CD4-positive, alpha-beta T cell (primary cell): ENCODE results near the gene PXDN. TPM values are rescaled to one million over a fixed set of nuclear protein-coding genes. Genes with fewer than 3 reads are reported as not detected.

Experiments
- ATAC-seq: fragments of 200-7000 bp; cut with Tn5 transposase; one replicate; pipeline ENCODE4 v1.10.0; 2022; ENCODE audit warnings: mild to moderate bottlenecking; ENCODE audit not compliant: poor library complexity
- CTCF ChIA-PET: fragments of 350-600 bp; sonication (Branson Sonifier 250); formaldehyde crosslinking; loops from one replicate; lab custom pipeline; 2021; ENCODE audit warnings: antibody characterized with exemption, inconsistent platforms; lab: Charles Lee
- POLR2A ChIA-PET: fragments of 350-600 bp; sonication (Branson Sonifier 250); formaldehyde crosslinking; loops from one replicate; lab custom pipeline; 2021; ENCODE audit warnings: antibody characterized with exemption, inconsistent platforms; lab: Charles Lee
- DNase-seq, 14 experiments: peaks; one replicate each; pipeline ENCODE4 v3.0.0-alpha.2; 2013 to 2020; ENCODE audit warnings: mixed read lengths in 2 of 14
- H3K27ac ChIP-seq, 2 donors: one replicate each; pipeline versions ENCODE4 v1.5.1 to v1.7.0; 2013; ENCODE audit warnings: low read length in 2 of 2, low read depth in 1 of 2, mild to moderate bottlenecking in 1 of 2
- H3K27me3 ChIP-seq, 2 experiments: 1 replicate in 1 of 2; 2 replicates in 1 of 2; pipeline versions ENCODE4 v1.6.1 to v1.7.0; 2013; ENCODE audit warnings: low read length in 2 of 2, control low read depth in 1 of 2, mild to moderate bottlenecking in 1 of 2, moderate library complexity in 1 of 2; ENCODE audit not compliant: insufficient read depth in 2 of 2, control insufficient read depth in 1 of 2
- H3K36me3 ChIP-seq: one replicate; pipeline ENCODE4 v1.6.1; 2013; ENCODE audit warnings: low read length, control low read depth; ENCODE audit not compliant: insufficient read depth
- H3K4me1 ChIP-seq: one replicate; pipeline ENCODE4 v1.6.1; 2013; ENCODE audit warnings: low read length, control low read depth; ENCODE audit not compliant: insufficient read depth
- H3K4me3 ChIP-seq: one replicate; pipeline ENCODE4 v1.5.1; 2013; ENCODE audit warnings: mild to moderate bottlenecking, low read length, moderate library complexity
- H3K9me3 ChIP-seq, 2 experiments: 1 replicate in 1 of 2; 2 replicates in 1 of 2; pipeline versions ENCODE4 v1.6.1 to v1.7.0; 2013; ENCODE audit warnings: low read length in 2 of 2, mild to moderate bottlenecking in 2 of 2, control low read depth in 1 of 2, moderate library complexity in 1 of 2; ENCODE audit not compliant: control insufficient read depth in 1 of 2, insufficient read depth in 1 of 2
- H3K27ac Mint-ChIP-seq: one replicate; pipeline ENCODE4 v1.8.0; 2020; ENCODE audit warnings: mixed read lengths
- H3K27me3 Mint-ChIP-seq: one replicate; pipeline ENCODE4 v1.8.0; 2021; ENCODE audit warnings: mixed read lengths
- H3K36me3 Mint-ChIP-seq: one replicate; pipeline ENCODE4 v1.8.0; 2021; ENCODE audit warnings: low read depth, mixed read lengths
- H3K4me1 Mint-ChIP-seq: one replicate; pipeline ENCODE4 v1.8.0; 2021; ENCODE audit warnings: low read depth, mixed read lengths
- H3K4me3 Mint-ChIP-seq: one replicate; pipeline ENCODE4 v1.8.0; 2020; ENCODE audit warnings: mild to moderate bottlenecking, mixed read lengths
- H3K9me3 Mint-ChIP-seq: one replicate; pipeline ENCODE4 v1.8.0; 2020; ENCODE audit warnings: mixed read lengths
- CTCF ChIP-seq: fragments of 200-600 bp; IDR thresholded peaks from one replicate; pipeline ENCODE4 v1.8.0; 2022; ENCODE audit warnings: antibody characterized with exemption, mild to moderate bottlenecking
- intact Hi-C, 2 experiments: fragments of 100-400 bp; cut with DNase I in 1 of 2; cut with micrococcal nuclease in 1 of 2; formaldehyde crosslinking; loops; one replicate each; pipeline versions ENCODE4 v1.15.1 to v1.9.0; 2023 to 2025; cut with DNase I, micrococcal nuclease
- total RNA-seq, 174 experiments: library from RNA in 2 of 174; stranded (reverse) in 2 of 174; gene quantifications; one replicate each; pipeline ENCODE4 v1.2.3 and lab custom pipeline; 2021 to 2026

The PXDN gene
- total RNA-seq, 2 experiments from 2014 or later, result 0.47 to 0.84 TPM

DNA sequence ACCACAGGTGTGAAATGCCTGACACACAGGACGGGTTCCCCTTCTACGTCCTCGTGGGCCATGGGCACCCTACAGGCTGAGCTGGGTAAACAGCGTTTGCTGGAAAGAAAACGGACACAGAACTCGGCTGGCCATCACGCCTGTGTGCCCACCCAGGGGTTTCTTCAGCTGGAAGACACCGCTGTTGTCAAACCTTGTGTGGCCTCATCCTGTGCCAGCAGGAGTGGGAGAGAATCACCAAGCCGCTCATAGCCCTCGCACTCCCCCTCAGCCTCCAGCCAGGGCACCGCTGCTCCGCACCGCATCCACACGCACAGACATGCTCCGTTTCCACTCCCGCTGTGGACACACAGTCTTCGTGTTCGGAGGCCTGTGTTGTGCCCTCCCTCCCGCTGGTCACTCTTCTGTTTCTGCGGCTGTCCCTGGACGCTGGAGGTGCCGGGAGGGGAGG is 161.4 kb downstream of the PXDN start:
- Histone ChIP-seq H3K9me3 (peaks cover 0 to 15% of the 10 kb centered on the region in 2 experiments), H3K27ac (no peak overlapping the region), H3K4me3 (no peak overlapping the region), H3K36me3 (no peaks in the 10 kb centered on the region), H3K27me3 (no peaks in the 10 kb centered on the region), H3K4me1 (no peaks in the 10 kb centered on the region)
- ChIA-PET CTCF (no interaction called here), POLR2A (no interaction called here)
- no peaks in the 10 kb centered on the region for H3K4me1 Mint-ChIP-seq
- H3K9me3 Mint-ChIP-seq, result no peaks in the 10 kb centered on the region
- ATAC-seq (no peak), DNase-seq (no peak)
- no peak overlapping the region for H3K4me3 Mint-ChIP-seq
- H3K36me3 Mint-ChIP-seq, result no peaks in the 10 kb centered on the region
- peaks cover 11% of the 10 kb centered on the region for H3K27me3 Mint-ChIP-seq
- intact Hi-C loops, result no loop called here
- TF ChIP-seq CTCF, result no peak
- no peak overlapping the region for H3K27ac Mint-ChIP-seq

DNA sequence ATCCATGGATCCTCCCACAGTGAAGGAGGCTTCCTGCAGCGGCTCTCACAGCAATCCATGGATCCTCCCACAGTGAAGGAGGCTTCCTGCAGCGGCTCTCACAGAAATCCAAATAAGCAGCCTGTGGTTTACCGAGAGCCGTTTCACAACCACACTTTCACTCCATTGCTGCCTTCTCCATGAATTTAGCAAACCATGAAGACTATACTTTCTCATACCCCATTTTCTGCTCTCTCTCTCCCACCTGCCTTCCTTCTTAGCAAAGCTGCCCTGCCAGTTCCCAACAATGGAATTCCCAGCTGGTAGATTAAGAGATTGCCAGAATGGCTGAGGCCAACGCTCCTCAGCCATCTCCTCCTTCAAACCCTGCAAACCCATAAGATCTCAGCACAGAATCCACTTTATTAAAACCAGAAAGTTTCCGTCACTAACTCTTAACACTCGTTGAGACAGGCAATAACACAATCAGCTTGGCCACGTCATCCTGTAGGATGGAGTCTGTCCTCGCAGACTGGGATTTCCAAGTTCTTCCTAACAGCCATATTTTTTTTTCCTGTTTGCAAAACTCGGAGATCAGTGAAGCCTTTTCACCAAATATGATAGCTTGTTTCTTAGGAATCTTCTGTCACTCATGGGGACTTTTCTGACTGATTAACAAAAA is 162.2 kb downstream of the PXDN start:
- Mint-ChIP-seq H3K4me3 (no peak overlapping the region), H3K27ac (no peak overlapping the region), H3K9me3 (no peaks in the 10 kb centered on the region), H3K4me1 (no peaks in the 10 kb centered on the region), H3K27me3 (peaks cover 11% of the 10 kb centered on the region), H3K36me3 (no peaks in the 10 kb centered on the region)
- H3K9me3 ChIP-seq, result peaks cover 0 to 15% of the 10 kb centered on the region in 2 experiments
- ChIA-PET CTCF (no interaction called here), POLR2A (no interaction called here)
- H3K4me1 ChIP-seq, result no peaks in the 10 kb centered on the region
- no peaks in the 10 kb centered on the region for H3K36me3 ChIP-seq
- H3K27ac ChIP-seq, result no peak overlapping the region
- no peaks in the 10 kb centered on the region for H3K27me3 ChIP-seq
- H3K4me3 ChIP-seq, result no peak overlapping the region
- ATAC-seq, result no peak
- no peak for TF ChIP-seq CTCF
- intact Hi-C loops, result no loop called here
- no peak for DNase-seq
